GM10266 (cell line): Measurements from ENCODE around the gene ECE2.

Experiments
- DNase-seq: peaks from one replicate; pipeline ENCODE4 v3.0.0; 2012; ENCODE audit errors: extremely low spot score
- CTCF ChIP-seq: IDR thresholded peaks from 2 replicates; pipeline ENCODE4 v1.5.1; 2012; ENCODE audit warnings: mild to moderate bottlenecking, low read depth; ENCODE audit not compliant: control insufficient read depth, insufficient read depth; ENCODE audit errors: missing control alignments

ECE2 gene

GRCh38 chr3:184241141-184241446 lies 34.7 kb upstream of the ECE2 start:
- TF ChIP-seq CTCF = no peak
- no peak for DNase-seq

- DNase-seq = no peak
- peak; percentile 65 for TF ChIP-seq CTCF
These were observed 34.1 kb upstream of the ECE2 start for GRCh38 chr3:184241447-184242296.

- DNase-seq = no peak
- no peak for TF ChIP-seq CTCF
These were observed 33.5 kb upstream of the ECE2 start for GRCh38 chr3:184242297-184242685.

GRCh38 chr3:184248454-184249411 lies 27.1 kb upstream of the ECE2 start, which contains the start of gene ALG3:
ALG3 (minus strand) TSS chr3:184248962; CDS start chr3:184248940, 22 bp downstream.
- no peak for TF ChIP-seq CTCF
- peak; percentile 92 for DNase-seq

GRCh38 chr3:184249412-184250166 lies 26.2 kb upstream of the ECE2 start, which contains the start of gene EEF1AKMT4:
EEF1AKMT4 (plus strand) TSS chr3:184249672; CDS start chr3:184249695, 23 bp downstream.
- peak; percentile 99 for DNase-seq
- TF ChIP-seq CTCF = peak; percentile 33

GRCh38 chr3:184250167-184250828 lies 25.5 kb upstream of the ECE2 start:
- peak; percentile 96 for DNase-seq
- peak; percentile 100 for TF ChIP-seq CTCF
